WTC11 (cell line): ENCODE data around the gene LYRM4. TPM values are rescaled to one million over a fixed set of nuclear protein-coding genes. Genes with fewer than 3 reads are reported as not detected.

Experiments used
- ATAC-seq: fragments of 200-7000 bp; cut with Tn5 transposase; 2 replicates; pipeline ENCODE4 v1.10.0; 2021; ENCODE audit warnings: mild to moderate bottlenecking, moderate library complexity
- CTCF ChIA-PET: fragments of 300-600 bp; sonication (Branson Sonifier 250); formaldehyde crosslinking; loops from one replicate; lab custom pipeline; 2021; ENCODE audit warnings: antibody characterized with exemption; lab: Charles Lee
- POLR2A ChIA-PET: fragments of 350-600 bp; sonication (Branson Sonifier 250); formaldehyde crosslinking; loops from one replicate; lab custom pipeline; 2021; ENCODE audit warnings: antibody characterized with exemption; lab: Charles Lee
- DNase-seq: peaks from one replicate; pipeline ENCODE4 v3.0.0; 2021; ENCODE audit warnings: low spot score
- H3K27ac Mint-ChIP-seq: 2 replicates; pipeline ENCODE4 v1.8.0; 2021; ENCODE audit warnings: mixed read lengths
- H3K27me3 Mint-ChIP-seq: 2 replicates; pipeline ENCODE4 v1.8.0; 2021; ENCODE audit warnings: low read depth, mild to moderate bottlenecking, moderate library complexity, mixed read lengths
- H3K36me3 Mint-ChIP-seq: 2 replicates; pipeline ENCODE4 v1.8.0; 2021; ENCODE audit warnings: mixed read lengths
- H3K4me1 Mint-ChIP-seq: 2 replicates; pipeline ENCODE4 v1.8.0; 2022; ENCODE audit warnings: mixed read lengths
- H3K4me3 Mint-ChIP-seq: 2 replicates; pipeline ENCODE4 v1.8.0; 2021; ENCODE audit warnings: mild to moderate bottlenecking, moderate library complexity, mixed read lengths
- H3K9me3 Mint-ChIP-seq: 2 replicates; pipeline ENCODE4 v1.8.0; 2021; ENCODE audit warnings: mixed read lengths
- ELF4 ChIP-seq: sonication (generic); formaldehyde crosslinking; IDR thresholded peaks from 2 replicates; pipeline ENCODE4 v1.8.1; 2022; ENCODE audit warnings: low read depth, mild to moderate bottlenecking, moderate library complexity, missing genetic modification reagents
- ESRRA ChIP-seq: sonication (generic); formaldehyde crosslinking; IDR thresholded peaks from 2 replicates; pipeline ENCODE4 v1.8.1; 2022; ENCODE audit warnings: mild to moderate bottlenecking, missing genetic modification reagents, borderline replicate concordance
- GRHL2 ChIP-seq: fragments of 250-450 bp; sonication (Bioruptor Pico); IDR thresholded peaks from 2 replicates; pipeline ENCODE4 v1.8.0; 2022; ENCODE audit warnings: mild to moderate bottlenecking, moderate library complexity; ENCODE audit not compliant: insufficient replicate concordance, severe bottlenecking
- NFE2L1 ChIP-seq: sonication (generic); formaldehyde crosslinking; IDR thresholded peaks from 2 replicates; pipeline ENCODE4 v1.8.1; 2023; ENCODE audit warnings: missing genetic modification reagents
- NR1H2 ChIP-seq: sonication (generic); formaldehyde crosslinking; IDR thresholded peaks from 2 replicates; pipeline ENCODE4 v1.9.0; 2021; ENCODE audit warnings: mild to moderate bottlenecking, moderate library complexity, missing genetic modification reagents
- NR2C2 ChIP-seq: sonication (generic); formaldehyde crosslinking; IDR thresholded peaks from 2 replicates; pipeline ENCODE4 v1.8.0; 2022; ENCODE audit warnings: mild to moderate bottlenecking, missing genetic modification reagents
- OVOL2 ChIP-seq: fragments of 250-450 bp; sonication (Bioruptor Pico); IDR thresholded peaks from 2 replicates; pipeline ENCODE4 v1.9.0; 2021; ENCODE audit warnings: mild to moderate bottlenecking, borderline replicate concordance
- PRRX2 ChIP-seq: fragments of 250-450 bp; sonication (Bioruptor Pico); IDR thresholded peaks from 2 replicates; pipeline ENCODE4 v1.8.0; 2021; ENCODE audit warnings: mild to moderate bottlenecking
- RELA ChIP-seq: sonication (generic); formaldehyde crosslinking; IDR thresholded peaks from 2 replicates; pipeline ENCODE4 v1.8.1; 2022; ENCODE audit warnings: missing genetic modification reagents, mild to moderate bottlenecking, borderline replicate concordance
- SMAD3 ChIP-seq: sonication (generic); formaldehyde crosslinking; IDR thresholded peaks from 2 replicates; pipeline ENCODE4 v1.8.0; 2022; ENCODE audit warnings: missing genetic modification reagents, mild to moderate bottlenecking, borderline replicate concordance
- SP1 ChIP-seq: sonication (generic); formaldehyde crosslinking; conservative IDR thresholded peaks from 2 replicates; pipeline ENCODE4 v1.8.1; 2022; ENCODE audit warnings: missing genetic modification reagents
- TEAD1 ChIP-seq: sonication (generic); formaldehyde crosslinking; IDR thresholded peaks from 2 replicates; pipeline ENCODE4 v1.8.0; 2022; ENCODE audit warnings: mild to moderate bottlenecking, missing genetic modification reagents
- TEAD4 ChIP-seq: sonication (generic); formaldehyde crosslinking; IDR thresholded peaks from 2 replicates; pipeline ENCODE4 v1.8.0; 2022; ENCODE audit warnings: mild to moderate bottlenecking, missing genetic modification reagents
- TP53 ChIP-seq: sonication (generic); formaldehyde crosslinking; IDR thresholded peaks from 2 replicates; pipeline ENCODE4 v1.8.1; 2023; ENCODE audit warnings: mild to moderate bottlenecking, missing genetic modification reagents
- ZBTB21 ChIP-seq: sonication (generic); formaldehyde crosslinking; IDR thresholded peaks from 2 replicates; pipeline ENCODE4 v1.8.1; 2023; ENCODE audit warnings: mild to moderate bottlenecking, missing genetic modification reagents, borderline replicate concordance
- ZNF219 ChIP-seq: sonication (generic); formaldehyde crosslinking; IDR thresholded peaks from 2 replicates; pipeline ENCODE4 v1.8.0; 2023; ENCODE audit warnings: missing genetic modification reagents, mild to moderate bottlenecking, borderline replicate concordance
- ZNF232 ChIP-seq: sonication (generic); formaldehyde crosslinking; IDR thresholded peaks from 2 replicates; pipeline ENCODE4 v1.8.0; 2022; ENCODE audit warnings: mild to moderate bottlenecking, missing genetic modification reagents
- ZNF263 ChIP-seq: sonication (generic); formaldehyde crosslinking; IDR thresholded peaks from 2 replicates; pipeline ENCODE4 v1.8.1; 2022; ENCODE audit warnings: low read depth, mild to moderate bottlenecking, moderate library complexity, missing genetic modification reagents
- total RNA-seq: library from RNA; stranded (reverse); gene quantifications from 3 replicates; pipeline ENCODE4 v1.2.3, GENCODE V29; 2021
- TF ChIP-seq, protein P1 (sequence below): sonication (generic); formaldehyde crosslinking; IDR thresholded peaks from 2 replicates; pipeline ENCODE4 v1.8.1; 2023; ENCODE audit warnings: mild to moderate bottlenecking, missing genetic modification reagents, moderate library complexity
- TF ChIP-seq, protein P2 (sequence below): sonication (generic); formaldehyde crosslinking; IDR thresholded peaks from 2 replicates; pipeline ENCODE4 v1.8.1; 2022; ENCODE audit warnings: missing genetic modification reagents, borderline replicate concordance
- TF ChIP-seq, protein P3 (sequence below): sonication (generic); formaldehyde crosslinking; IDR thresholded peaks from 2 replicates; pipeline ENCODE4 v1.8.1; 2022; ENCODE audit warnings: mild to moderate bottlenecking, missing genetic modification reagents, moderate library complexity, borderline replicate concordance
- TF ChIP-seq, protein P4 (sequence below): sonication (generic); formaldehyde crosslinking; IDR thresholded peaks from 2 replicates; pipeline ENCODE4 v1.8.0; 2022; ENCODE audit warnings: mild to moderate bottlenecking, missing genetic modification reagents
- TF ChIP-seq, protein P5 (sequence below): sonication (generic); formaldehyde crosslinking; IDR thresholded peaks from 2 replicates; pipeline ENCODE4 v1.8.0; 2022; ENCODE audit warnings: mild to moderate bottlenecking, missing genetic modification reagents

Gene LYRM4
- total RNA-seq, 1 experiment from 2014 or later: 49.7 TPM

DNA sequence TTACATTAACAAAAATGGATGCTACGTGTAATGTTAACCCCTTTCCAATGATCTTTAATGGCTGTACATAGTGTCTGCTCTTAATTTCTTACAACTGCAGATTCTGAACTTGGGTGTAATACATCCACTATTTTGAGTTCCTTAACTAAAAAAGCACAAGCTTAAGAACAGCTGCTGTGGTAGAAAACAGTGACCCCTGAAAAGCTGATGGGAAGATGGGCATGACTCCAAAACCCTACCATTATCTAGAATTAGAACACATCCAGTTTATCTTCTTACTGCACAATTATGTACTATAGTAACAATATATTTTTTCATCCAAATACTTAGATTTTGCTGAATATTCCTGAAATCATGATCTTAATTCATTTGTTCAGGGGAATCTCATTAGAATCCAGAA lies 49.3 kb downstream of the LYRM4 start (continued):
- TF ChIP-seq, protein P1, sequence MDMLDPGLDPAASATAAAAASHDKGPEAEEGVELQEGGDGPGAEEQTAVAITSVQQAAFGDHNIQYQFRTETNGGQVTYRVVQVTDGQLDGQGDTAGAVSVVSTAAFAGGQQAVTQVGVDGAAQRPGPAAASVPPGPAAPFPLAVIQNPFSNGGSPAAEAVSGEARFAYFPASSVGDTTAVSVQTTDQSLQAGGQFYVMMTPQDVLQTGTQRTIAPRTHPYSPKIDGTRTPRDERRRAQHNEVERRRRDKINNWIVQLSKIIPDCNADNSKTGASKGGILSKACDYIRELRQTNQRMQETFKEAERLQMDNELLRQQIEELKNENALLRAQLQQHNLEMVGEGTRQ (CRISPR knock-in tag): no peak
- TF ChIP-seq ZNF219 (no peak), TP53 (CRISPR knock-in tag) (no peak)
- TF ChIP-seq, all 79 proteins: peak for 0

DNA sequence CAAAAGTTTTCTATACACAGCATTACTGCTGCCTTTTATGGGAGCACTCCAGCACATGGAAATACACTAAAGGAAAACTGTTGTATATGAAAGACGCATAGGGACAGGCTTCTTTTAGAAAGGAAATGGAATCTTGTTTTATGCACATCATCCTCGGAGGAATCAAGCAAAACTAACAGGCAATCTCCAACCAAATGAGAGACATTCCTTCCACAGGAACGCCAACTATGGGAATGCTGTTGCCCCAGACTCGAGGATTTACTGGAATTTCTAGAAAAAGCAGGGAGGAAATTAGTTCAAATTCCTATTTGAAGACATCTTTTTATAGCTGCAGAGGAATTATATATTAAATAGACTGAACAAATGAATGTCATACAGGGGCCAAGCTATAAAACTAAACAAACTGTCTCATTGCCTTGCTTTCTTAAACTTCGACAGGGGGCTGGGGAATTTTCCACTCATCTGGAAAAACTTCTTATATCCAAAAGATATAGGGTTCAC lies 52.2 kb downstream of the LYRM4 start:
- ChIA-PET CTCF (interaction anchor here (1.5 to 2.2 kb wide), 2 partner anchors 65 to 171 kb away, joined by 3 to 6 read pairs; no protein-coding TSS in a partner anchor), POLR2A (no interaction called here)
- Mint-ChIP-seq H3K4me3 (no peak overlapping the region), H3K27me3 (no peaks in the 10 kb centered on the region), H3K9me3 (no peaks in the 10 kb centered on the region), H3K36me3 (peaks cover 11% of the 10 kb centered on the region), H3K27ac (no peak overlapping the region), H3K4me1 (peaks cover 25% of the 10 kb centered on the region)
- ATAC-seq: no peak
- DNase-seq: no peak
- TF ChIP-seq, protein P2, sequence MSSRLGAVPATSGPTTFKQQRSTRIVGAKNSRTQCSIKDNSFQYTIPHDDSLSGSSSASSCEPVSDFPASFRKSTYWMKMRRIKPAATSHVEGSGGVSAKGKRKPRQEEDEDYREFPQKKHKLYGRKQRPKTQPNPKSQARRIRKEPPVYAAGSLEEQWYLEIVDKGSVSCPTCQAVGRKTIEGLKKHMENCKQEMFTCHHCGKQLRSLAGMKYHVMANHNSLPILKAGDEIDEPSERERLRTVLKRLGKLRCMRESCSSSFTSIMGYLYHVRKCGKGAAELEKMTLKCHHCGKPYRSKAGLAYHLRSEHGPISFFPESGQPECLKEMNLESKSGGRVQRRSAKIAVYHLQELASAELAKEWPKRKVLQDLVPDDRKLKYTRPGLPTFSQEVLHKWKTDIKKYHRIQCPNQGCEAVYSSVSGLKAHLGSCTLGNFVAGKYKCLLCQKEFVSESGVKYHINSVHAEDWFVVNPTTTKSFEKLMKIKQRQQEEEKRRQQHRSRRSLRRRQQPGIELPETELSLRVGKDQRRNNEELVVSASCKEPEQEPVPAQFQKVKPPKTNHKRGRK (CRISPR knock-in tag): no peak
- TF ChIP-seq, protein P3, sequence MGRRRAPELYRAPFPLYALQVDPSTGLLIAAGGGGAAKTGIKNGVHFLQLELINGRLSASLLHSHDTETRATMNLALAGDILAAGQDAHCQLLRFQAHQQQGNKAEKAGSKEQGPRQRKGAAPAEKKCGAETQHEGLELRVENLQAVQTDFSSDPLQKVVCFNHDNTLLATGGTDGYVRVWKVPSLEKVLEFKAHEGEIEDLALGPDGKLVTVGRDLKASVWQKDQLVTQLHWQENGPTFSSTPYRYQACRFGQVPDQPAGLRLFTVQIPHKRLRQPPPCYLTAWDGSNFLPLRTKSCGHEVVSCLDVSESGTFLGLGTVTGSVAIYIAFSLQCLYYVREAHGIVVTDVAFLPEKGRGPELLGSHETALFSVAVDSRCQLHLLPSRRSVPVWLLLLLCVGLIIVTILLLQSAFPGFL (CRISPR knock-in tag): no peak
- no peak for TF ChIP-seq TEAD1
- no peak for TF ChIP-seq SP1 (CRISPR knock-in tag)
- TF ChIP-seq, protein P4, sequence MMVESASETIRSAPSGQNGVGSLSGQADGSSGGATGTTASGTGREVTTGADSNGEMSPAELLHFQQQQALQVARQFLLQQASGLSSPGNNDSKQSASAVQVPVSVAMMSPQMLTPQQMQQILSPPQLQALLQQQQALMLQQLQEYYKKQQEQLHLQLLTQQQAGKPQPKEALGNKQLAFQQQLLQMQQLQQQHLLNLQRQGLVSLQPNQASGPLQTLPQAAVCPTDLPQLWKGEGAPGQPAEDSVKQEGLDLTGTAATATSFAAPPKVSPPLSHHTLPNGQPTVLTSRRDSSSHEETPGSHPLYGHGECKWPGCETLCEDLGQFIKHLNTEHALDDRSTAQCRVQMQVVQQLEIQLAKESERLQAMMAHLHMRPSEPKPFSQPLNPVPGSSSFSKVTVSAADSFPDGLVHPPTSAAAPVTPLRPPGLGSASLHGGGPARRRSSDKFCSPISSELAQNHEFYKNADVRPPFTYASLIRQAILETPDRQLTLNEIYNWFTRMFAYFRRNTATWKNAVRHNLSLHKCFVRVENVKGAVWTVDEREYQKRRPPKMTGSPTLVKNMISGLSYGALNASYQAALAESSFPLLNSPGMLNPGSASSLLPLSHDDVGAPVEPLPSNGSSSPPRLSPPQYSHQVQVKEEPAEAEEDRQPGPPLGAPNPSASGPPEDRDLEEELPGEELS: no peak
- no peak for TF ChIP-seq NR2C2 (CRISPR knock-in tag)
- TF ChIP-seq TEAD4 (CRISPR knock-in tag): no peak
- TF ChIP-seq ZNF263 (CRISPR knock-in tag): no peak
- TF ChIP-seq ELF4 (CRISPR knock-in tag): no peak
- TF ChIP-seq OVOL2: no peak
- TF ChIP-seq GRHL2 (CRISPR knock-in tag): no peak
- TF ChIP-seq, protein P5, sequence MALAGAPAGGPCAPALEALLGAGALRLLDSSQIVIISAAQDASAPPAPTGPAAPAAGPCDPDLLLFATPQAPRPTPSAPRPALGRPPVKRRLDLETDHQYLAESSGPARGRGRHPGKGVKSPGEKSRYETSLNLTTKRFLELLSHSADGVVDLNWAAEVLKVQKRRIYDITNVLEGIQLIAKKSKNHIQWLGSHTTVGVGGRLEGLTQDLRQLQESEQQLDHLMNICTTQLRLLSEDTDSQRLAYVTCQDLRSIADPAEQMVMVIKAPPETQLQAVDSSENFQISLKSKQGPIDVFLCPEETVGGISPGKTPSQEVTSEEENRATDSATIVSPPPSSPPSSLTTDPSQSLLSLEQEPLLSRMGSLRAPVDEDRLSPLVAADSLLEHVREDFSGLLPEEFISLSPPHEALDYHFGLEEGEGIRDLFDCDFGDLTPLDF (CRISPR knock-in tag): no peak
- no peak for TF ChIP-seq TP53 (CRISPR knock-in tag)
- no peak for TF ChIP-seq SMAD3 (CRISPR knock-in tag)
- TF ChIP-seq ESRRA (CRISPR knock-in tag): no peak
- TF ChIP-seq PRRX2: no peak

DNA sequence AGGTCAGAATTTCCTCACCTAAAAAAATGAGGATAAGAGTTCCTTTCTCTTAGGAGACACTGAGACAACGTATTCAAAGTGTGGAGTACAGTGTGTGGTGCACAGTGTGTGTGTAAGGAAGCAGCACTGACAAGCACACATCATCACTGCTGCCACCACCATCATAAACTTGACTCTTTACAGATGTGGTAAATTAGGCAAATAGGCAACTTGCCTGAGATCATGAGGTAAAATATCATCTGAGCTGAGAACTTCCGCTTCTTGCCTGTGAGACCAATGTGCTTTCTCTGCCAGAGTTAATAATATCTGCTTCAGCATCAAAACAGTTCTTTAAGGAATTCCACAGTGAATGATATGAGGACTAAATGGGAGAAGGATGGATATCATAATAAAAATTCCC lies 52.7 kb downstream of the LYRM4 start:
- no peak for ATAC-seq
- Mint-ChIP-seq H3K4me1 (peaks cover 27% of the 10 kb centered on the region), H3K27me3 (no peaks in the 10 kb centered on the region), H3K27ac (no peak overlapping the region), H3K4me3 (no peak overlapping the region), H3K9me3 (no peaks in the 10 kb centered on the region), H3K36me3 (peaks cover 6% of the 10 kb centered on the region)
- no peak for DNase-seq
- TF ChIP-seq PRRX2: no peak
- no peak for TF ChIP-seq RELA (CRISPR knock-in tag)
- TF ChIP-seq ZNF232 (CRISPR knock-in tag): no peak
- TF ChIP-seq NFE2L1: no peak
- no peak for TF ChIP-seq NR1H2
- TF ChIP-seq ZBTB21: no peak
- POLR2A ChIA-PET: no interaction called here
- CTCF ChIA-PET: interaction anchor here (1.5 to 2.2 kb wide), 2 partner anchors 64 to 171 kb away, joined by 3 to 6 read pairs; no protein-coding TSS in a partner anchor
